ENCODE results near the gene LILRA2.
"Not testable (repeated sequence)": the region's sequence is repeated elsewhere in the genome, so short reads cannot be mapped to it uniquely, and the experiment has no call there.

The LILRA2 gene

DNA sequence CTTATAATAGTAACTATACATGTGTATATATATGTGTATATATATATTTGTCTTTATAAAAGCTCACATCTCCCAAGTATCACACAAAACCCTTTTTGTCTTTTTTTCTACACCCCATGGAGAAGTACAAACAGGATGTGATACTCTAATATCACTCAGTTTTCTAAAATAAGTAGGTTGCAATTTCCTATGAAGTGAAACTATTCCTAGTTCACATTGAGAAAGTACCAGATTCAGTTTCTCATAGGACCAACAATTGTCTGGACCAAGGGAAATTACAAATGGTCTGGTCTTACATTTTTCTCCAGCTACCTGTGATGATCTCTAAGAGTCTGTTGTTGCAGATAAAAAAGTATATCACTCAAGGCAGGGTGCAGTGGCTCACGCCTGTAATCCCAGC is 38.8 kb downstream of the LILRA2 start:
- DNase-seq: no peak

DNA sequence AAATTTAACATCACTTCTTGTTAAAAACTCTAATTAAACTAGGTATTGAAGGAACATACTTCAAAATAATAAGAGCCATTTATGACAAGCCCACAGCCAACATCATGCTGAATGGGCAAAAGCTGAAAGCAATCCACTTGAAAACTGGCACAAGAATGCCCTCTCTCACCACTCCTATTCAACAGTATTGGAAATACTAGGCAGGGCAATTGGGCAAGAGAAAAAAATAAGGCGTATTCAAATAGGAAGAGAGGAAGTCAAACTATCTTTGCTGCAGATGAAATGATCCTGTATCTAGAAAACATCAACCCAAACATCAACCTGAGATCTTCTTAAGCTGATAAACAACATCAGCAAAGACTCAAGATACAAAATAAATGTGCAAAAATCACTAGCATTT is 41.1 kb downstream of the LILRA2 start:
- no peak for DNase-seq

GRCh38 chr19:54616057-54616456 is 42.5 kb downstream of the LILRA2 start:
- DNase-seq: no peak

DNA sequence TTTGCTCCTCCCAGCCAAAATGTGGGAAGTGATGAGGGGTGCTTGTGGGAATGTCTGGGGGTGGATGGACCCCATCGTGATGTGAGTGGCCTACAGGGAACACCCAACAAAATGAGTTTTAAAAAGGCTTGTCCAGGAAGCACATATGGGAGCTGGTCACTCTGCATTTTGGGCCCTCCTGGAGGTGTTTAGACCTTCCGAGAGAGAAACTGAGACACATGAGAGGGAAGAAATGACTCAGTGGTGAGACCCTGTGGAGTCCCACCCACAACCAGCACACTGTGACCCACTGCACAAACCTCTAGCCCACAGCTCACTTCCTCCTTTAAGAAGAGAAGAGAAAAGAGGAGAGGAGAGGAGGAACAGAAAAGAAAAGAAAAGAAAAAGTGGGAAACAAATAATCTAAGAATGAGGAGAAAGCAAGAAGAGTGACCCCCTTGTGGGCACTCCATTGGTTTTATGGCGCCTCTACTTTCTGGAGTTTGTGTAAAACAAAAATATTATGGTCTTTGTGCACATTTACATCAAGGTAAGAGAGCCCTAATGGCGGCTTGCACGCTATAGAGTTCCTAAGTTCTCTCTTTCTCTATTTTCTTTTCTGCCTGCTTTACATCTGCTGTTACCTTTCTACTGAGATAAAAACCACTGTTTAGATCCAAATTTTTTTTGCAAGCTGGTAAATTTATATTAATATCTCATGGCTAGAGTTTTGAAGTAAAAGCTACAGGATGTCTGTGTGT is 43.4 kb downstream of the LILRA2 start:
- no peak for DNase-seq

GRCh38 chr19:54620464-54620863 is 46.9 kb downstream of the LILRA2 start:
- DNase-seq: no peak

DNA sequence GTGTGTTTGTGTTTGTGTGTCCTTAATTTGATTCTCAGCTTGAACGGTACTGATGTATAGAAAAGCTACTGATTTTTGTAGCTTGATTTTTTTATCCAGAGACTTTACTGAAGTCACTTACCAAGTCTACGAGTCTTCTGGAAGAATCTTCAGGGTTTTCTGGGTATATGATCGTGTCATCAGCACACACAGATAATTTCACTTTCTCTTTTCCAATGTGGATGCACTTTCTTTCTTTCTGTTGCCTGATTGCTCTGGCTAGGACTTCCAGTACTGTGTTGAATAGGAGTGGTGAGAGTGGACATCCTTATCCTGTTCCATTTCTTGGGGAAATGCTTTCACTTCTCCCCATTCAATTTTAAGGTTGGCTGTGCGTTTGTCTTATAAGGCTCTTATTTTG is 48.8 kb downstream of the LILRA2 start:
- DNase-seq: no peak

- not testable (repeated sequence) for DNase-seq
Observed at GRCh38 chr19:54624234-54624633, 50.6 kb downstream of the LILRA2 start.

DNA sequence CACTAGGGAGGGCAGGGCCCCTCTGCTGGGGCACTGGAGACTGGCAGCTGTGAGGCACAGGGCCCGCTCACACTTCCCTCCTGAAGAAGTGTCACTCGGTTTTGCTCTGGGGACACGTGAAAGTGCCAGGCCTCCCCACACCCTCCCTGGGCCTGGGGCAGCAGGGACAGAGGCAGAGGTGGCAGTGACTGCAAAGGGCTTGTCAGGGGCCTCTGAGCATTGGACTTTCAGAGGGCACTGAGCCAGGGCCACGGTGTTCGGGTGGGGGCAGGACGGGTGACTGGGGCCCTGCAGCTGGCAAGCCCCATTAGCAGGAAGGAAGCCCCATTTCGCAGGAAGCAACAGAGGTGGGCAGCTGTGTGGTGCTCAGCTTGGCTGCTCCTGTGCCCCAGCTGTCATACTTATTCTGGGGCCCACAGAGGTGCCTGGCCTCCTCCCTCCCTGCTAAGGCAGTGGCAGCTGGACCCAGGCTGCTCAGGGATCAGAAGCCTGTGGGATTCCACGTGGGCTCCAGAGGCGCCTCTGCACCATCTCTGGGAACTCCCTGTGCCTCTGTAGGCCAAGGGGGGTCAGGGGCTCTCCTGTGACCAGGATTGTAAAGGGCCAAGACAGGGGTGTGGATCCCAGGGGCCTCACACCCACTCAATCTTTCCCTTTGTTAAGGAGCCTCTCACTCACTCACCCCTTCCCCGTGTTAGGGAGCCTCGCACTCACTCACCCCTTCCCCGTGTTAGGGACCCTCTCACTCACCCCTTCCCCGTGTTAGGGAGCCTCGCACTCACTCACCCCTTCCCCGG is 51.5 kb downstream of the LILRA2 start:
- not testable (repeated sequence) for DNase-seq

- no peak for DNase-seq
Observed at GRCh38 chr19:54626757-54627156, 53.2 kb downstream of the LILRA2 start.

DNA sequence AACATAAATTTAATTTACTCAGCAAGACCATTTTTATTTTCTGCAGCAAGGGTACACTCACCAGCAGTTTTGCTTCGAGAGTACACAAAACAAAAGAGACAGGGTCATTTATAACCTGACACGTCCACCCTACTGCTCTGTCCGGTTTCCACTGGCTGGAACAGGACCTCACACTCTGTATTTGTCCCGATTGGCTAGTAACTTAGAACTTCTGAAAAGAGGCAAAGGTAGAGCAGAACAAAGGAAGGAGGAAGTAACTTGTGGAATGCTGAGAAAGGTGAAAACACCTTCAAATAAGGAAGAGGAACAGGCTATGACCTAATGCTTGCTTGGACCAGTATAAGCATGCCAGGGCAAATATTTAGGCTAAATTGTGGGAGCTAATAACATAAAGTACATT is 54.3 kb downstream of the LILRA2 start:
- not testable (repeated sequence) for DNase-seq

GRCh38 chr19:54630262-54630661 is 56.7 kb downstream of the LILRA2 start, which contains the start of gene LILRB1:
Gene LILRB1, plus strand, starts transcription at chr19:54630484. Its CDS starts 590 bp downstream, at chr19:54631074.
- DNase-seq: not testable (repeated sequence)

- DNase-seq: no peak
Observed at GRCh38 chr19:54630782-54631181, 57.2 kb downstream of the LILRA2 start.

GRCh38 chr19:54631489-54632337 is 58.1 kb downstream of the LILRA2 start:
- DNase-seq: not testable (repeated sequence)

DNA sequence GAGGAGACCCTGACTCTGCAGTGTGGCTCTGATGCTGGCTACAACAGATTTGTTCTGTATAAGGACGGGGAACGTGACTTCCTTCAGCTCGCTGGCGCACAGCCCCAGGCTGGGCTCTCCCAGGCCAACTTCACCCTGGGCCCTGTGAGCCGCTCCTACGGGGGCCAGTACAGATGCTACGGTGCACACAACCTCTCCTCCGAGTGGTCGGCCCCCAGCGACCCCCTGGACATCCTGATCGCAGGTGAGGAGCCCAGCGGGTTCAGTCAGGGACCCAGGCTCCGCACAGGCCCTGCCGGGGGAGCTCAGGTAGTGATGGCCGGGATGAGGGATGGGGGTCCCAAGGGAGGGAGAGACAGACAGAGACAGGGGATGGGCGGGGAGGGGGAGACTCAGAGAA is 58.9 kb downstream of the LILRA2 start:
- not testable (repeated sequence) for DNase-seq

GRCh38 chr19:54633401-54633800 is 59.8 kb downstream of the LILRA2 start:
- DNase-seq: no peak

- peak; percentile 2 for DNase-seq
Observed at GRCh38 chr19:54636081-54636480, 62.5 kb downstream of the LILRA2 start.

GRCh38 chr19:54638683-54639082 is 65.1 kb downstream of the LILRA2 start:
- DNase-seq: no peak
